ENCODE data around the gene LRBA. TPM values are rescaled to one million over a fixed set of nuclear protein-coding genes. Genes with fewer than 3 reads are reported as not detected.

Gene LRBA
- total RNA-seq, 1 experiment from 2014 or later = 55.3 TPM

GRCh38 chr4:150974750-150975149 is 40.3 kb downstream of the LRBA start:
- H3K79me1 ChIP-seq (ENCODE audit: insufficient read depth, low read depth, low read length, poor library complexity, severe bottlenecking) = peaks cover 9% of the 10 kb centered on the region

More at GRCh38 chr4:150974750-150975149, 40.3 kb downstream of the LRBA start:
- no peaks in the 10 kb centered on the region for H3K27me3 Mint-ChIP-seq (ENCODE audit: low read depth)
- WGBS (ENCODE audit: extremely low coverage, insufficient read length, low lambda C conversion rate) = no CpG with 5 or more reads among the region's 1 CpG
- H3K23ac ChIP-seq (ENCODE audit: insufficient read length, low read depth, low read length) = no peak overlapping the region
- peaks cover 0 to 8% (median under 1%) of the 10 kb centered on the region in 3 experiments; a peak in 4 of 7 replicates for H3K36me3 Mint-ChIP-seq (ENCODE audit: insufficient read depth in 1 of 3, low read depth in 3 of 3)
- no peaks in the 10 kb centered on the region for H3K23me2 ChIP-seq (ENCODE audit: insufficient read length, low read depth, low read length, poor library complexity, severe bottlenecking)
- no peak overlapping the region for H3K4ac ChIP-seq (ENCODE audit: low read depth, low read length)
- H3K18ac ChIP-seq (ENCODE audit: insufficient read length, low read depth, low read length) = no peak overlapping the region
- no peak overlapping the region for H2BK120ac ChIP-seq (ENCODE audit: low read depth, low read length, poor library complexity, severe bottlenecking)
- no peak overlapping the region for H2BK20ac ChIP-seq (ENCODE audit: low read depth, low read length, poor library complexity, severe bottlenecking)
- no peak overlapping the region for H3K27ac ChIP-seq (ENCODE audit: insufficient read length, low read depth, low read length)
- H2BK5ac ChIP-seq (ENCODE audit: insufficient read length, low read length) = no peak overlapping the region
- no peak overlapping the region for H3K9ac ChIP-seq (ENCODE audit: extremely low read depth, insufficient read length, low read length)
- H3K56ac ChIP-seq (ENCODE audit: insufficient read length, low read depth, low read length) = no peak overlapping the region
- TF ChIP-seq CTCF (conservative IDR thresholded peaks at IDR 0.05) = no peak
- H2AFZ ChIP-seq (ENCODE audit: low read length) = no peak overlapping the region
- H4K5ac ChIP-seq (ENCODE audit: insufficient read length, low read depth, low read length) = no peak overlapping the region
- no peak overlapping the region for H2AK5ac ChIP-seq (ENCODE audit: insufficient read length, low read length)
- no peak overlapping the region for H3K4me3 Mint-ChIP-seq
- no peak overlapping the region for H2BK12ac ChIP-seq (ENCODE audit: insufficient read length, low read depth, low read length)
- no peak overlapping the region for H4K8ac ChIP-seq (replicated peaks; ENCODE audit: insufficient read length, low read depth, low read length)
- no peaks in the 10 kb centered on the region for H3K27me3 ChIP-seq (ENCODE audit: insufficient read depth, low read length)
- no peak overlapping the region for H4K91ac ChIP-seq (ENCODE audit: insufficient read length, low read depth, low read length)
- DNase-seq = no peak
- no peak overlapping the region for H3T11ph ChIP-seq (ENCODE audit: low read length)
- H2BK15ac ChIP-seq (ENCODE audit: low read depth, low read length) = no peak overlapping the region
- H3K4me1 Mint-ChIP-seq = peaks cover 10 to 25% of the 10 kb centered on the region in 2 experiments
- no peak overlapping the region for H3K14ac ChIP-seq (ENCODE audit: insufficient read depth, low read length)
- no peaks in the 10 kb centered on the region; the same call in 1 of the 2 replicates for H3K4me1 ChIP-seq (ENCODE audit: insufficient read depth, low read length)
- no peaks in the 10 kb centered on the region for H3K9me3 ChIP-seq (ENCODE audit: control insufficient read depth, low read depth, low read length)
- no peaks in the 10 kb centered on the region for H4K20me1 ChIP-seq (ENCODE audit: control insufficient read depth, insufficient read depth, insufficient read length)
- peaks cover 0 to 3% of the 10 kb centered on the region in 2 experiments; a peak in 2 of 5 replicates for H3K9me3 Mint-ChIP-seq
- no peak overlapping the region for H3K27ac Mint-ChIP-seq
- peaks cover 8% of the 10 kb centered on the region; the same call in 1 of the 2 replicates for H3K79me2 ChIP-seq (ENCODE audit: insufficient read depth, low read length)
- no peak overlapping the region for H3K4me2 ChIP-seq (ENCODE audit: insufficient read depth, insufficient read length, low read length)
